ENCODE measurements around the gene STX10.

The STX10 gene

GRCh38 chr19:13101590-13102415 is 48.4 kb downstream of the STX10 start:
- no peak for DNase-seq

DNA sequence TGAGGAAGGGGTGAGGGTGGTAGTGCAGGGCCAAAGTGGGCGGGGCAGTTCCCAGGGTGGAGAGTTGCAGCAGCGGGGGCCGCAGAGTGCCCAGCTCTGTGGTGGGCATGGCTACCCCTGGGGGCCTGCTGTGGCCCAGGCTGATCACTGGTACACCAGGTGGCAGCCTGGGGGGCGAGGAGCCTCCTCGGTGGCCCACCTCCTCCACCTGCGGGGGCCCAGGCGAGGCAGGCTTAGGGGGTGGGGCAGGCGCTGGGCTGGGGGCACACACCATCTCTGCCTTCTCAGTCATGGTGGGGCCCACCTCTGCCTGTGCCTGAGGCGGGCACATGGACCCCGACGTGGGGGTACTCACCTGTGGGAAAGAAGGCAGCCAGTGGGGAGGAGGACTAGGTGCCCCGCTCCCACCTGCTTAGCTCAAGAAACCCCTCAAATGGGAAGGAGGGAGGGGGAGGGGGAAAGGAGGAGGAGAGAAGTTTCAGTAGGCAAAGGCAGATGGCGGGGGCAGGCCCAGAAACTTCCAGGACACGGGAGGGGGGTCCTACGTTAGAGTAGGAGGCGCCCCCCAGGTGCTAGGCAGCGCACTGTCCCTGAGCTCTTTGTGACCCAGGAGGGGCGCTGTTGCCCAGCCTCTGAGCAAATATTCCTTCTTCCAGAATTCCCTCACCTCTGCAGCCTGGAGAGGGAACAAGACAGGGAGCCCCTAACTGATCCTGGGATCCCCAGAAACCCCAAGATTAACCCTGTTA is 49.2 kb downstream of the STX10 start:
- no peak for DNase-seq

DNA sequence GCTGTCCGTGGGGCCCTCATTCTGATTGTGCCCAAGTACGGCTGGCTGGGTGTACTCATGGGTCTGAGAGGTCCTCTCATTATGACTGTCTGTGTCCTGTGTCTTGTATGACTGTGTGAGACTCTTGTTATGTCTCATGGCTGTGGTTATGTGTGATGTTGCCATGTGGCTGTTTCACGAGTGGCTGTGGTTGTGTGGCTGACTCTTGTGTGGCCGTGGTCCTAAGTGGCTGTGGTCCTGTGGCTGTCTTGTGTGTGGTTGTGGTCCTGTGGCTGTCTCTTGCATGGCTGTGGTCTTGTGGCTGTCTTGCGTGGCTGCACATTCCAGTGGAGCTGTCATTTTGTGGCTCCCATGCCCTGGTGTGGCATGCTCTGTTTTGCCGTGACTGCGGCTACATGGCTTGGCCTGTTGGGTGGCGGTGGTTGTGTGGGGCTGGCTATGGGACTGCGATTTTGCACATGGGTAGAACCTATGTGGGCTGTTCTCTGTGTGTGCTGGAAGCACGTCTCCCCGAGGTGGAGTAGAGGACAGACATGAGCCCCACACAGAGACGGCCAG is 50.1 kb downstream of the STX10 start:
- no peak for DNase-seq

- DNase-seq: peak in 10 of 56 donors; percentile 13 to 61 (median 36)
Measured at GRCh38 chr19:13099073-13099999, 50.8 kb downstream of the STX10 start.

GRCh38 chr19:13098277-13099072 is 51.7 kb downstream of the STX10 start:
- peak in 4 of 56 donors; percentile 8 to 60 (median 34) for DNase-seq

DNA sequence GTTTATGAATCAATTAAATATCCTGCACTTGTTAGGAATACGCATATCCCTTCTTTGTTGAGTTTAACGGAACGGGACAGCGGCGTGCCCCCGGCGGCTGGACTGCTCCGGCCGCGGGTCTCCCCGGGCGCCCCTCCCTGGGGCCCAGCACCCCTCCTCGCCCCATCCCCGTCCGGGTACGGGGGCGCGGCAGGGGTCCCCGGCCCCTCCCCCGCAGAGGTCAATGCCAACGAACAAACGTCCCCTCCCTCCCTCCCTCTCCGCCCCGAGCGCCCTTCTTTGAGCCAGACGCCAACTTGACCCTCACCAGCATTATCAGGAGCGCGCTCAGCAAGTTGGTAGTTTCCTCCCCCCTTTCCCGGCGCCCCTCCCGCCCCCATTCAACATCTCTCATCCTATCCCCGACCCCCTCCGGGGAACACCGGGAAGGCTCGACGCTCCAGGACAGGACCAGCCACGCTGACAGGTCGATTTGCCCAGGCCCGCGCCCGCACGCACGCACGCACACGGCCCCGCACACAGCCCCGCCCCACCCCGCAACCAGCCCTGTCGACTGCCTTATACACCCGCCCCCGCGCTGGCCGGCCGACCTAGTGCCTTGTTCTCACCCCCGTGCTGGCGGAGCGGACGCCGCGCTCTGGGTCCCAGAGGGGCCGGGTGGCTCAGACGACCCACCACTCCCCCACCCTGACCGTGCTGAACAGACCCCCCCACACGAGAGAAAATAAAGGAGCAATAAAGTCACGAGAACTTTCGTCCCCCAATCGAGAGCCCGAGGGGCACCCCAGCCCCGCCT is 52.5 kb downstream of the STX10 start:
- DNase-seq: peak in 3 of 56 donors; percentile 28 to 40 (median 38)

DNA sequence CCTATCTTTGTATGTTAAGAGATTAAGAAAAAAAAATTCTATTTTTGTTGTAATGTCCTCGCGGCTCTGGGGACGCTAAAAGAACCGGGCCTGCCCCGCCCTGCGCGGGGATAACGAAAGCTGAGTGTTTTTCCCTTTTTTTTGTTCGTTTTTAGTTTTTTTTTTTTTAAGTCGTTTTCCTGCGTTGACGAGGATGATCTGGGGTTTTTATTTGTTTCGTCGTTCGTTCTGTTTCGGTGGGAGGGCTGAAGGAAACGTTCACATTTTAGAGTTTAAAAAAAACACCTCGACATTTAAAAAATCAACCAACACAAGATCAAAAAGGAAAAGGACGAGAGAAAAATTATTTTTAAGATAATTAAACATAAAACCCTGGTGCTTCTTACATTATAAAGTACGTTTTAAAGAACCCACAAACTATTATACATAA is 53.1 kb downstream of the STX10 start:
- no peak for DNase-seq

DNA sequence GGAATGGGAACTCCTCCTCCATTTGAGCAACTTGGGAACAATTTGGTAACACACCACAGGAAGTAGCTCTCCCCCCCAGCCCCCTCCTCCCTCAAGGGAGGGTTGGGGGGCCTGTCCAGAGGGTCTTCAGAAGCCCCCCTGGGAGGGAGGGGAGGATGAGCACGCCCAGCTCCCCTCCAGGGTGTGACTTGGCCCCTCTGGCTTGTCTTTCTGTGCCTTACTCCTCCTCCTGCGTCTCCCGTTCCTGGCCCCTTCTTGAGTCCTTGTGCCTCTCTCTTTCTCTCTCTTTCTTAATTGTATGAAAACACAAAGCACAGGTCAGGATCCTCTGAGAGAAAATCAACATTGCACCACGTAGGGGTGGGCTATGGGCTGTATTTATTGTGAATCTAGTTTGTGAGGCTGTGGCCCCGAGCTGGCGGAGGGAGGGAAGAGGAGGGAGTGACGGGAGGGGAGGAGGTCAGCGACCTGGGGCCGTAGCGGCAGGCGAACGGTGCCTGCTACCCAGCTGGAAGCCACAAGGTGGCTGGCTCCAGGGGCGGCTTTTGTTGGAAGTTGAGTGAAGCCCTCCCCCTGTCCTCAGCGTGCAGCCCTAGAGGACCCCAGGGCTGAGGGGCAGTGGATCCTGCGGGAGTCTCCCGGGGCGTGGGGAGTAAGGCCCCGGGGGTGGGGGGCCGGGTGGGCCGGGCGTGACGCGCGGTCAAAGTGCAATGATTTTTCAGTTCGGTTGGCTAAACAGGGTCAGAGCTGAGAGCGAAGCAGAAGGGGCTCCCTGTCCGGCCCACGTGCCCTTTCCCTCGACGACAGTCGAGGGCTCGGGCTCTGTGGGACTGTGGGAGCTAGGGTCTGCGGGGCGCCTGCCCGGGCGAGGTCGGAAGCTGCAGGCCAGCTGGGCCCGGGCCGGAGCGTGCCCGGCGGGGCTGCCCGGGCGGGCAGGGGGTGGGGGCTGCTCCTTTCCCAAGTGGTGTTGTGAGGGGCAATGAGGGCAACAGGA is 53.9 kb downstream of the STX10 start:
- no peak for DNase-seq

DNA sequence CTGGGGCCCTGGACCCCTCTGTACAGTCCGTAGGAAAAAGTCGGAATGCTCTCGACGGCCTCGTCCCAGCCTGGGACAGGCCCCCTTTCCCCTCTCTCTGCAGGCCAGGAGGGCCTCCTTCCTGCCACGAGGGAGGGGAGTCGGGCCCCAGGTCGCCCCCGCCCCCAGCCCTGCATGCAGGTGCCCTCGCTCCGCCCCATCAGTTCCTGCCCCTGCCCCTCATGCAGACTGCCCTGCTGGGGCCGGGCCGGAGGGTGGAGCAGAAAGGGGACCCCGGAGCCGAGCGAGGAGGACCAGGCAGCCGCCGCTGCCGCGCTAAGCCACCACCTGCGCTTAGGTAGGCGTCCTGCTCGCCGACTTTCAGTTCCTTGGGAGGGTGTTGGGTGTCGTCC is 54.8 kb downstream of the STX10 start:
- DNase-seq: no peak

DNA sequence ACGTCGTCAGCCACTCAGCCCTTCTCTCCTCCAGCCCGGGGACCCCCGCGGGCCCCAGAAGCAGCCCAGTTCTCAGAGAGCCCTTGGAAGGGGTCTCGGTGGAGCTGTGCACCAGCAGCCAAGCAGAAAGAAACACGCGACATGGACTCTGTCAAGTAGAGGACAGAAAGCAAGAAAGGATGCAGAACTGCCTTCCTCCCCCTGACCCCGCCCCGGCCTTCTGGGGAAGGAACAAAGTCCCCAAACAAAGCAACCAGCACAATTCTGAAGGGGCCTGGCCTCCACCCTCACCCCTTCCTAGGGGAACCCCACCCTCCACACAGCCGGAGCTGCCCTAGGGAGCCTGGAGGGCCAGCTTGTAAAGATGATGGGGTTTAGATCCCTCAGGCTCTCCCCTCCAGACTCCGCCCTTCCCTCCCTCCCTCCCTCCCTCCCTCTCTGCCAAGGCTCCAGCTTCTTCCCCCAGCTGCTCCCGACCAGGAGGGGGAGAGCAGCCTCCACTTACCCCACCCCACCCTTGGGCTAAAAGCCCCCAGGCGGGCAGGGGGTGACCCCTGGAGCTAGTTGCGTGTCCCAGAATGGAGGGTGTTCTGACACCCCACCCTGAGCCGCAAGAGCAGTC is 55.3 kb downstream of the STX10 start:
- no peak for DNase-seq

DNA sequence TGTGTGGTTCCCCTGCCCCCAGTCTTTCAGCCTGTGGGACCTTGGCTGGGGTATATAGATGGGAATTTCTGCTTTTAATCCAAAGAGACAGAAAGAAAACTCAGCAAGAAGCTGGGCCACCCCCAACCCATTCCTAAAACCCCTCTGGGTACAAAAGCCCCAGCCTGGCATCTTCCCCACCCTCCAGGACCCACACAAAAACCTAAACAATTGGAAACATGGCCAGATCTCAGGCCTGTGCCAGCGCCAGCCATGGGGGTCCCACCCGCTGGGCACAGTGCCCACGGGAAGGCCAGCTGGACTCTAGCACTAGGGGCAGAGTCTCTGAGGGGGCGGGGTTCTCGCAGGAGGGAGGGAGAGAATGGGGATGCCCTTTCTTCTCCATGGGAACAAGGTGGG is 56.1 kb downstream of the STX10 start:
- DNase-seq: peak in 9 of 56 donors; percentile 43 to 68 (median 52)

Data from amygdala (tissue), 56 donors.